ENCODE data around the gene TMEM256.

TMEM256 gene

GRCh38 chr17:7408252-7408727 lies 4.4 kb upstream of the TMEM256 start:
- Histone ChIP-seq H3K27ac (replicated peaks) (no peak overlapping the region), H3K27me3 (ENCODE audit: insufficient read depth, poor library complexity, severe bottlenecking) (peaks cover 2% of the 10 kb centered on the region), H3K4me3 (replicated peaks; ENCODE audit: insufficient read depth, low read length) (no peak overlapping the region)
- DNase-seq (ENCODE audit: low read depth in 1 of 2, low spot score in 1 of 2): no peak
- no peak for TF ChIP-seq POLR2AphosphoS5 (IDR thresholded peaks at IDR 0.05; ENCODE audit: low read depth)
- TF ChIP-seq SPI1 (IDR thresholded peaks at IDR 0.05; ENCODE audit: borderline replicate concordance, low read depth): no peak
- TF ChIP-seq REST (IDR thresholded peaks at IDR 0.05; ENCODE audit: insufficient replicate concordance, low read depth): no peak
- TF ChIP-seq GABPA (IDR thresholded peaks at IDR 0.05; ENCODE audit: low read depth): no peak
- no peak for TF ChIP-seq CTCF (IDR thresholded peaks at IDR 0.05; ENCODE audit: insufficient read depth, low read length)

- no peak for TF ChIP-seq POLR2AphosphoS5 (IDR thresholded peaks at IDR 0.05; ENCODE audit: low read depth)
- TF ChIP-seq SPI1 (IDR thresholded peaks at IDR 0.05; ENCODE audit: borderline replicate concordance, low read depth): no peak
- TF ChIP-seq REST (IDR thresholded peaks at IDR 0.05; ENCODE audit: insufficient replicate concordance, low read depth): no peak
- TF ChIP-seq CTCF (IDR thresholded peaks at IDR 0.05; ENCODE audit: insufficient read depth, low read length): no peak
- no peak for TF ChIP-seq GABPA (IDR thresholded peaks at IDR 0.05; ENCODE audit: low read depth)
- H3K4me3 ChIP-seq (replicated peaks; ENCODE audit: insufficient read depth, low read length): no peak within 1 kb of the TSS
- H3K27ac ChIP-seq (replicated peaks): no peak within 1 kb of the TSS
- DNase-seq (ENCODE audit: low read depth in 1 of 2, low spot score in 1 of 2): no peak
- peaks cover 2% of the 10 kb centered on the region for H3K27me3 ChIP-seq (ENCODE audit: insufficient read depth, poor library complexity, severe bottlenecking)
These were observed 3.8 kb upstream of the TMEM256 start, which contains the start of gene NLGN2 for GRCh38 chr17:7407485-7408251. Gene NLGN2, plus strand, starts transcription at chr17:7407845. Its CDS starts 411 bp downstream, at chr17:7408256.

- DNase-seq (ENCODE audit: low read depth in 1 of 2, low spot score in 1 of 2): no peak
- no peak overlapping the region for H3K4me3 ChIP-seq (replicated peaks; ENCODE audit: insufficient read depth, low read length)
- peaks cover 2% of the 10 kb centered on the region for H3K27me3 ChIP-seq (ENCODE audit: insufficient read depth, poor library complexity, severe bottlenecking)
- TF ChIP-seq SPI1 (IDR thresholded peaks at IDR 0.05; ENCODE audit: borderline replicate concordance, low read depth) (no peak), GABPA (IDR thresholded peaks at IDR 0.05; ENCODE audit: low read depth) (no peak), CTCF (IDR thresholded peaks at IDR 0.05; ENCODE audit: insufficient read depth, low read length) (no peak), REST (IDR thresholded peaks at IDR 0.05; ENCODE audit: insufficient replicate concordance, low read depth) (no peak), POLR2AphosphoS5 (IDR thresholded peaks at IDR 0.05; ENCODE audit: low read depth) (no peak)
- H3K27ac ChIP-seq (replicated peaks): no peak overlapping the region
These were observed 3.2 kb upstream of the TMEM256 start for GRCh38 chr17:7407082-7407481.
